ENCODE measurements around the gene IMP4.

DNA sequence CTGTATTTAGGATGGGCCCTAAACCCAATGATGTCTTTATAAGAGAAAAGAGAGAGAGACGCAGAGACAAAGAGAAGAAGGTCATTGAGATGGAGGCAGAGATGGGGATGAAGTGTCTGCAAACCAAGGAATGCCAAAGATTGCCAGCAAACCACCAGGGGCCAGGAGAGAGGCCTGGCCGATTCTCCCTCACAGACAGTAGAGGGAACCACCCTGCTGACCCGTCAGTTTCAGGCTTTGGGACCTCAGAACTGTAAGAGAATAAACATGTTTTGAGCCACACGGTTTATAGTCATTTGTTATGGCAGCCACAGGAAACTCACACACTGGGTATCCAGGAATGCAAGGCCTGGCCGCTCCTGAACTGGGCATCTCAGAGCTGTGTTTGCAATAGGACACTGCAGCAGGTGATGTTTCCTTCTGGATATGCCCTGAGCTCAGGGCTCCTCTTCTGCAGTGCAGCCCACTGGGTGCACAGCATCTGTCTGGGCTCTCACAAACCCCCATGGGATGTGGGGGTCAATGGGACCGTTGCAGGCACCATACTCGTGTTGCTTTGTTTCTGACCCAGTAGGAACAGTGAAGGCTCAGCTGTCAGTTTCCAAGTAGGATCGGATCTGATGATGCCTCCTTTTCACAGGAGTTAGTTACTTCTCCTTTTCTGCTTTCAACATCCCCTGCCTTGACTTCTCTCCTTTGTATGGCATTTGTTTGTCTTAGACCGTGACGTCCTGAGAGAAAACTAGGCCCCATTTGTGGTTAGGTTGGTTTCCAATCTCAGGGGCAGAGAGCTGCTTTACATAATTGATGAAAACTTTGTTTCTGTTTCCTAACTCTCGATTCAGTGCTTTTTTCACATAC, 34.0 kb downstream of the IMP4 start:
- TF ChIP-seq, protein P1, sequence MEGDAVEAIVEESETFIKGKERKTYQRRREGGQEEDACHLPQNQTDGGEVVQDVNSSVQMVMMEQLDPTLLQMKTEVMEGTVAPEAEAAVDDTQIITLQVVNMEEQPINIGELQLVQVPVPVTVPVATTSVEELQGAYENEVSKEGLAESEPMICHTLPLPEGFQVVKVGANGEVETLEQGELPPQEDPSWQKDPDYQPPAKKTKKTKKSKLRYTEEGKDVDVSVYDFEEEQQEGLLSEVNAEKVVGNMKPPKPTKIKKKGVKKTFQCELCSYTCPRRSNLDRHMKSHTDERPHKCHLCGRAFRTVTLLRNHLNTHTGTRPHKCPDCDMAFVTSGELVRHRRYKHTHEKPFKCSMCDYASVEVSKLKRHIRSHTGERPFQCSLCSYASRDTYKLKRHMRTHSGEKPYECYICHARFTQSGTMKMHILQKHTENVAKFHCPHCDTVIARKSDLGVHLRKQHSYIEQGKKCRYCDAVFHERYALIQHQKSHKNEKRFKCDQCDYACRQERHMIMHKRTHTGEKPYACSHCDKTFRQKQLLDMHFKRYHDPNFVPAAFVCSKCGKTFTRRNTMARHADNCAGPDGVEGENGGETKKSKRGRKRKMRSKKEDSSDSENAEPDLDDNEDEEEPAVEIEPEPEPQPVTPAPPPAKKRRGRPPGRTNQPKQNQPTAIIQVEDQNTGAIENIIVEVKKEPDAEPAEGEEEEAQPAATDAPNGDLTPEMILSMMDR (conservative IDR thresholded peaks at IDR 0.05; ENCODE audit: low read length): no peak
- no peak for TF ChIP-seq EZH2phosphoT487 (IDR thresholded peaks at IDR 0.05; ENCODE audit: borderline replicate concordance)

All from Loucy (cell line).